Mucosa of descending colon (tissue), 3 donors: ENCODE data around the gene CPSF3. TPM values are rescaled to one million over a fixed set of nuclear protein-coding genes. Genes with fewer than 3 reads are reported as not detected.

Source experiments
- ATAC-seq: fragments of 200-7000 bp; cut with Tn5 transposase; one replicate; pipeline ENCODE4 v1.9.1; 2020; ENCODE audit warnings: mild to moderate bottlenecking, moderate library complexity
- DNase-seq, 3 donors: peaks; one replicate each; pipeline ENCODE4 v3.0.0-alpha.2; 2020
- H3K36me3 ChIP-seq: fragments of 200-600 bp; one replicate; pipeline ENCODE4 v1.8.0; 2021; ENCODE audit warnings: low read depth, mild to moderate bottlenecking
- H3K4me1 ChIP-seq: fragments of 200-600 bp; one replicate; pipeline ENCODE4 v1.8.0; 2021; ENCODE audit warnings: low read depth, mild to moderate bottlenecking
- H3K4me3 ChIP-seq: fragments of 200-600 bp; one replicate; pipeline ENCODE4 v1.8.0; 2021; ENCODE audit warnings: mild to moderate bottlenecking
- H3K9me3 ChIP-seq: fragments of 200-600 bp; one replicate; pipeline ENCODE4 v1.8.0; 2021; ENCODE audit warnings: mild to moderate bottlenecking
- intact Hi-C, 2 donors: fragments of 100-400 bp; cut with DNase I in 1 of 2; cut with micrococcal nuclease in 1 of 2; formaldehyde crosslinking; loops; one replicate each; pipeline versions ENCODE4 v1.11.0 to v1.11.1; 2022; cut with DNase I, micrococcal nuclease
- total RNA-seq, 3 donors: library from RNA; stranded (reverse); fragmentation: NEBNext Ultra II Directional in 2 of 3; extraction: Animal tissue kit (Norgen Biotek cat#: 25700) in 2 of 3; gene quantifications; one replicate each; pipeline versions ENCODE4 v1.2.1 to v1.2.4, GENCODE V29; 2021 to 2023
- TF ChIP-seq, protein P1 (sequence below): fragments of 200-600 bp; IDR thresholded peaks from one replicate; pipeline ENCODE4 v1.8.0; 2022; ENCODE audit warnings: antibody characterized with exemption, mild to moderate bottlenecking
- donor health status: DM: no; HTN: no; CAD: no; lungs with moderate emphysema.
- donor health status: DM: no; HTN: no; CAD: no.
- donor health status: DM: no; HTN: yes; CAD: no.

The CPSF3 gene
- total RNA-seq, 3 donors from 2014 or later = 20.0 to 26.2 (median 20.9) TPM

DNA sequence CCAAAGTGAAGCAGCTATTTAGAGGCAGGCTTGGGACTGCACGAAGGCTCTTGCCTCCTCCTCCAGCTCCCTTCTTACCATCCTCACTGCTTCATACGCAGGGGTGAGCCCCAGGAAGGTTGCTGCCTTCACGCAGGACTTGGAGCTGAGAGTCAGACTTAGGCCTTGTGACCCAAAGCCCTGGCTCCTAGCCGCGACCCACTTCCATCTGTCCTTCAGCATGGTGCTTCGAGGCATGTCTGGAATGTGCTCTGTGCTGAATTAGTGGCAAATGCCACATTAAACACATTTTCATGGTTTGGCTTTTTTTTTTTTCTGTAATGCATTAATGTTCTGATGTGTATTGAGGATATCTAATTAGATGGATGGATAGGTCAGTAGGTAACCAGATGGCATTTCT is 37.6 kb upstream of the CPSF3 start:
- no peak overlapping the region for H3K4me3 ChIP-seq
- DNase-seq = no peak
- TF ChIP-seq, protein P1, sequence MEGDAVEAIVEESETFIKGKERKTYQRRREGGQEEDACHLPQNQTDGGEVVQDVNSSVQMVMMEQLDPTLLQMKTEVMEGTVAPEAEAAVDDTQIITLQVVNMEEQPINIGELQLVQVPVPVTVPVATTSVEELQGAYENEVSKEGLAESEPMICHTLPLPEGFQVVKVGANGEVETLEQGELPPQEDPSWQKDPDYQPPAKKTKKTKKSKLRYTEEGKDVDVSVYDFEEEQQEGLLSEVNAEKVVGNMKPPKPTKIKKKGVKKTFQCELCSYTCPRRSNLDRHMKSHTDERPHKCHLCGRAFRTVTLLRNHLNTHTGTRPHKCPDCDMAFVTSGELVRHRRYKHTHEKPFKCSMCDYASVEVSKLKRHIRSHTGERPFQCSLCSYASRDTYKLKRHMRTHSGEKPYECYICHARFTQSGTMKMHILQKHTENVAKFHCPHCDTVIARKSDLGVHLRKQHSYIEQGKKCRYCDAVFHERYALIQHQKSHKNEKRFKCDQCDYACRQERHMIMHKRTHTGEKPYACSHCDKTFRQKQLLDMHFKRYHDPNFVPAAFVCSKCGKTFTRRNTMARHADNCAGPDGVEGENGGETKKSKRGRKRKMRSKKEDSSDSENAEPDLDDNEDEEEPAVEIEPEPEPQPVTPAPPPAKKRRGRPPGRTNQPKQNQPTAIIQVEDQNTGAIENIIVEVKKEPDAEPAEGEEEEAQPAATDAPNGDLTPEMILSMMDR = no peak
- no peak for ATAC-seq
- peaks cover 9% of the 10 kb centered on the region for H3K4me1 ChIP-seq
- no peaks in the 10 kb centered on the region for H3K9me3 ChIP-seq
- no peaks in the 10 kb centered on the region for H3K36me3 ChIP-seq
- intact Hi-C loops = no loop called here

DNA sequence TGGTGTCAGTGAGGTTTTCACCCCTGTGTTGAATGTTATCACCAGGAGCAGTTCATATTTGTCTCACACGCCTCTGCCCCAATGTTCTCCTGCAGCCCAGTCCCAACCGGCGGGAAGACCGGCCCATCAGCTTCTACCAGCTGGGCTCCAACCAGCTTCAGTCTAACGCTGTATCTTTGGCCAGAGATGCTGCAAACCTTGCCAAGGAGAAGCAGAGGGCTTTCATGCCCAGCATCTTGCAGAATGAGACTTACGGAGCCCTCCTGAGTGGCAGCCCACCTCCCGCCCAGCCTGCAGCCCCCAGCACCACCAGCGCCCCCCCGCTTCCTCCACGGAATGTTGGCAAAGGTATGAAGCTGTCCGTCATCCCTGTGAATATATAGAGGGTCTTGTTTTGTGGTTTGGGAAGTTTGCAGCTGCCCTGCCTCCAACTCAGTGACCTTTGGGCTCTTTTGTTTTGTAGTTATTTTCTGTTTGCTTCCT is 35.2 kb upstream of the CPSF3 start:
- intact Hi-C loops = no loop called here
- H3K4me3 ChIP-seq = no peak overlapping the region
- ATAC-seq (no peak), DNase-seq (no peak)
- H3K9me3 ChIP-seq = no peaks in the 10 kb centered on the region
- H3K4me1 ChIP-seq = no peaks in the 10 kb centered on the region
- TF ChIP-seq, protein P1 = no peak
- H3K36me3 ChIP-seq = no peaks in the 10 kb centered on the region

DNA sequence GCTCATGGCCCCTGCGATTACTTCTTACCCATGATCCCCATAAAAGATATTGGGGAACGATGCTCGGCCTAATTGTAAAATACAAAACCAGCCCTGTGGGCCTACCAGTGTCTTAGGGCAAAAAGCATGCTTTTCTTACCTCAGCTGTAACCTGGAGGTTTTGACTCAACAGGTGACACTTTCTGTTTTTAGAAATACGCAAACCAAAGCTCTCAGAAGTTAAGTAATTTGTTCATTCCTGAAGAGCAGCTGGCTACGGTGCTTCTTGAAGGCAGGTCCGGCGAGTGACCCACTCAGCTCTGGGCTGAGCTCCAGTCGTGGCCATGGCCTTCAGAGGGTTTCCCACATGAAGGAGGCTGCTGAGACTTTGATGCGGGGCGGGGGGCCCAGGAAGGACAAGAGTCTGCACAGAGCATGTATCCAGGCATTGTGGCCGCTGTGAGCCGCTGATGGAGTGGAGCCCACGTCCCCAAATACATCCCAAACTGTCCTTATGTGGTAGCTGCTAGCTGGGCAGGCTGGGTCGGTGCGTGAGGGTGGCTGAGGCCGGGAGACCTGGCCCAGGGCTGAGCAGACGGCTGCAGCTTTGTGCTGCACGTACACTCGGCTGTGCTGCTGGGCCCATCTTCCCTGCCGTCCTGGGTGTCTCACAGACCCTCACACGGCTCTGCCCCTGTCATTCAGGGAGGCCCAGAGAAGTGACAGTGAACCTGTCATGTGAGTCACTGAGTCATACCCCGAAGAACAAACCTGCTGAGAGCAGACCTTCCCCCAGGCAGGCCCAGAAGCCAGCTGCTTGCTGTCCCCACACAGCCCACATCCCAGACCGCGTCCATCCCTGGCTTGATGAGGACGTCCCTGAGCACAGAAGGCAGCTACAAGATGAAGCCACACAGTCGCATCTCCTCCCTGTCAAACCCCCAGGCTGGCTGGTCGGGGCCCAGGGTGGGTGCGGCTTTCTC is 34.2 kb upstream of the CPSF3 start:
- H3K4me1 ChIP-seq = no peaks in the 10 kb centered on the region
- no peaks in the 10 kb centered on the region for H3K36me3 ChIP-seq
- no peak overlapping the region for H3K4me3 ChIP-seq
- TF ChIP-seq, protein P1 = no peak
- intact Hi-C loops = no loop called here
- H3K9me3 ChIP-seq = no peaks in the 10 kb centered on the region
- ATAC-seq = no peak
- DNase-seq = no peak

DNA sequence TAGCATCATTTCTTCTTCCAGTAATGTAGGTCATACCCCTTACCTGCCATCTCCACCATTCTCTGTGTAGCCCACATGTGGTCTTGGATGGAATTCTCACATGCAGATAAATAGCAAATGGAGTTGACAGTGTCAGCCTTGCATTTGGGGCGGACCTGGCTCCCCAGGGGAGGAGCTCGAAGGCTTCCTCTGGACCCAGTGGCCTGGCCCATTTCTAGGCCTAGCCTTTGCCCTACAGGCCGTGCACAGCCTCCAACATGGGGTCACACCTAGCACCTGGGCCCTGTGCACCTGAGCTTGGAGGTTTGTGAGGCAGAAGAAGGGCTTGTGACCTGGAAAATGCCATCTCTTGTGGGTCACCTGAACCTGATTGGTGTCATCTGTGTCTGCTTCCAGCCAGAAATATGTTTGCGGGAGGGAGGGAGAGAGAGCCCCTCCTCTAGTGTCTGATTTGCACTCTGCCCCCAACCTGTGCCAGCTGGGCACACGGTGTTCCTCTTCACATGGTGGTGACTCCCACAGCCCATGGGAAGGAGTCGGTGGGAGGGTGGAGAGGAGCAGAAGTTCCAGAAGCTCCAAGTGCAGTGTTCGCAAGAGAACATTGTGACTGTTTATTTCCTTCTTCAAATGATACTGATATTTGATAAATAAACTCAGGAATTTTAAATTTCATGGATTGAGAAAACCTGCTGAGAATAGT is 33.2 kb upstream of the CPSF3 start:
- intact Hi-C loops = no loop called here
- ATAC-seq (no peak), DNase-seq (no peak)
- H3K9me3 ChIP-seq = no peaks in the 10 kb centered on the region
- no peaks in the 10 kb centered on the region for H3K4me1 ChIP-seq
- TF ChIP-seq, protein P1 = no peak
- no peaks in the 10 kb centered on the region for H3K36me3 ChIP-seq
- no peak overlapping the region for H3K4me3 ChIP-seq

DNA sequence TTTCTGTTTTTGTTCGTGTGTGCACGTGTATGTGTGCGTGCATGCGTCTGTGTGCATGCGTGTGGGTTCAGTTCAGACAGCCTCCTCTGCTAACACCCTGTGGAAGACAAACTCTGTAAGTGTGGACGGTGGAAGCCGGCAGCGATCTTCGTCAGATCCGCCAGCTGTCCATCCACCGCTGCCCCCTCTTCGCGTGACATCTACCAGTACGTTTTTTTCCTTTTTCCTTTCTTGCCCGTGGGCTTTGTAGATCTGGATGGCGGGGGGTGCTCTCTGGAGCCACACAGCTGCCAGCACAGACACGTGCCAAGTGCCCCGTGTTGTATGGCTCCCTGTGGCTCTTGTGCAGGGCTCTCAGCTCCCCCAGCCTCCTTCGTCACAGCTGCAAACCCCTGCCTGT is 32.5 kb upstream of the CPSF3 start:
- H3K36me3 ChIP-seq = no peaks in the 10 kb centered on the region

More for the DNA sequence above, 32.5 kb upstream of the CPSF3 start:
- DNase-seq (no peak), ATAC-seq (no peak)
- H3K4me3 ChIP-seq = no peak overlapping the region
- intact Hi-C loops = no loop called here
- no peaks in the 10 kb centered on the region for H3K9me3 ChIP-seq
- H3K4me1 ChIP-seq = no peaks in the 10 kb centered on the region
- TF ChIP-seq, protein P1 = no peak
